Esophagus squamous epithelium (tissue), 5 donors: Measurements from ENCODE around the gene SGO1. TPM values are rescaled to one million over a fixed set of nuclear protein-coding genes. Genes with fewer than 3 reads are reported as not detected.
A peak's percentile ranks its signal among the peaks of the same experiment; 100 is the strongest.

ENCODE experiments used
- DNase-seq: peaks from one replicate; lab custom pipeline; 2025; lab: John Stamatoyannopoulos, UW
- H3K27ac ChIP-seq, 4 donors: fragments of 200-600 bp; sonication (generic); one replicate each; pipeline ENCODE4 v1.5.1; 2016 to 2019; ENCODE audit warnings: mild to moderate bottlenecking in 1 of 4
- H3K27me3 ChIP-seq, 4 donors: fragments of 200-600 bp; sonication (generic); 1 replicate in 3 of 4; 2 replicates in 1 of 4; pipeline versions ENCODE4 v1.5.1 to v1.6.0; 2017 to 2021; ENCODE audit warnings: antibody characterized with exemption in 1 of 4
- H3K36me3 ChIP-seq, 3 donors: fragments of 200-600 bp; sonication (generic); one replicate each; pipeline ENCODE4 v1.5.1; 2016 to 2019
- H3K4me1 ChIP-seq, 3 donors: fragments of 200-600 bp; sonication (generic); one replicate each; pipeline ENCODE4 v1.5.1; 2017 to 2019
- H3K4me3 ChIP-seq, 4 donors: fragments of 200-600 bp; sonication (generic); 1 replicate in 3 of 4; 2 replicates in 1 of 4; pipeline ENCODE4 v1.5.1; 2016 to 2019; ENCODE audit warnings: mild to moderate bottlenecking in 2 of 4, moderate library complexity in 1 of 4
- H3K9me3 ChIP-seq, 3 donors: fragments of 200-600 bp; sonication (generic); one replicate each; pipeline ENCODE4 v1.5.1; 2016 to 2019
- CTCF ChIP-seq, 6 experiments: fragments of 450-650 bp in 4 of 6; fragments of 200-600 bp in 2 of 6; sonication (generic) in 2 of 6; IDR thresholded peaks; one replicate each; pipeline ENCODE4 v1.5.1; 2016 to 2019; ENCODE audit warnings: antibody characterized with exemption in 6 of 6, mild to moderate bottlenecking in 4 of 6, moderate library complexity in 4 of 6
- POLR2A ChIP-seq, 4 donors: fragments of 450-650 bp; IDR thresholded peaks; one replicate each; pipeline ENCODE4 v1.6.1; 2017; ENCODE audit warnings: antibody characterized with exemption in 4 of 4, mild to moderate bottlenecking in 4 of 4, moderate library complexity in 3 of 4
- WGBS, 2 donors: methylation state at CpG; one replicate each; pipeline ENCODE4 v1.1.5; 2018; 5-methylcytosine and 5-hydroxymethylcytosine counted together
- intact Hi-C: fragments of 100-400 bp; cut with DNase I; formaldehyde crosslinking; loops from one replicate; pipeline ENCODE4 v1.15.0; 2022
- total RNA-seq, 4 donors: library from RNA; depleted of rRNA; stranded (reverse); fragments of >200 nt; gene quantifications; one replicate each; pipeline ENCODE4 v1.1.0, GENCODE V29; 2016
- donor health status: DM: yes; HTN: yes; CAD: no.

SGO1 gene
- total RNA-seq, 4 donors from 2014 or later = 1.3 to 9.8 (median 5.7) TPM

- H3K36me3 ChIP-seq = no peaks in the 10 kb centered on the region
- intact Hi-C loops = loop anchor here (10.0 kb wide), 2 partner anchors 141 to 291 kb away; partner anchors contain the start of gene KAT2B
- TF ChIP-seq POLR2A (IDR thresholded peaks at IDR 0.05) (no peak), CTCF (IDR thresholded peaks at IDR 0.05) (no peak)
- peak overlapping the region; percentile 56 to 74 (median 72) for H3K4me3 ChIP-seq
- H3K9me3 ChIP-seq = no peaks in the 10 kb centered on the region
- DNase-seq = no peak
- 2 to 4% methylated on average over 12 of the region's 12 CpGs for WGBS, 2 donors
- no peaks in the 10 kb centered on the region for H3K27me3 ChIP-seq
- H3K4me1 ChIP-seq = peaks cover 0 to 32% (median 8%) of the 10 kb centered on the region in 3 donors
- H3K27ac ChIP-seq = peak overlapping the region; percentile 87 to 96 (median 92)
These were observed 701 bp downstream of the SGO1 start for GRCh38 chr3:20185331-20185678.

- Histone ChIP-seq H3K9me3 (no peaks in the 10 kb centered on the region), H3K4me3 (no peak overlapping the region), H3K27me3 (no peaks in the 10 kb centered on the region), H3K4me1 (peaks cover 0 to 23% (median 6%) of the 10 kb centered on the region in 3 donors), H3K27ac (no peak overlapping the region), H3K36me3 (no peaks in the 10 kb centered on the region)
- TF ChIP-seq CTCF (IDR thresholded peaks at IDR 0.05) (no peak), POLR2A (IDR thresholded peaks at IDR 0.05) (no peak)
- intact Hi-C loops = loop anchor here (10.0 kb wide), 2 partner anchors 137 to 287 kb away; partner anchors contain the start of gene KAT2B
- WGBS, 2 donors = 98% methylated on average over 4 of the region's 4 CpGs
- no peak for DNase-seq
These were observed 3.8 kb downstream of the SGO1 start for GRCh38 chr3:20182206-20182605.

- intact Hi-C loops = loop anchor here (10.0 kb wide), 2 partner anchors 136 to 286 kb away; partner anchors contain the start of gene KAT2B
- WGBS, 2 donors = 81 to 84% methylated on average over 3 of the region's 3 CpGs
- peaks cover 0 to 17% (median 4%) of the 10 kb centered on the region in 3 donors for H3K4me1 ChIP-seq
- no peaks in the 10 kb centered on the region for H3K36me3 ChIP-seq
- no peaks in the 10 kb centered on the region for H3K27me3 ChIP-seq
- no peak overlapping the region for H3K27ac ChIP-seq
- no peaks in the 10 kb centered on the region for H3K9me3 ChIP-seq
- no peak for DNase-seq
- no peak for TF ChIP-seq POLR2A (IDR thresholded peaks at IDR 0.05)
- no peak for TF ChIP-seq CTCF (IDR thresholded peaks at IDR 0.05)
- no peak overlapping the region for H3K4me3 ChIP-seq
These were observed 4.7 kb downstream of the SGO1 start for GRCh38 chr3:20181276-20181675.

- TF ChIP-seq POLR2A (IDR thresholded peaks at IDR 0.05) = no peak
- no peak for TF ChIP-seq CTCF (IDR thresholded peaks at IDR 0.05)
- intact Hi-C loops = no loop called here
- Histone ChIP-seq H3K4me3 (no peak overlapping the region), H3K27ac (no peak overlapping the region), H3K36me3 (no peaks in the 10 kb centered on the region), H3K9me3 (no peaks in the 10 kb centered on the region), H3K4me1 (no peaks in the 10 kb centered on the region), H3K27me3 (no peaks in the 10 kb centered on the region)
- DNase-seq = no peak
- WGBS, 2 donors = 76 to 86% methylated on average over 4 of the region's 4 CpGs
These were observed 12.1 kb downstream of the SGO1 start for GRCh38 chr3:20173844-20174410.

- H3K36me3 ChIP-seq = peaks cover 0 to 2% (median 0%) of the 10 kb centered on the region in 3 donors
- no peak for TF ChIP-seq POLR2A (IDR thresholded peaks at IDR 0.05)
- TF ChIP-seq CTCF (IDR thresholded peaks at IDR 0.05) = no peak
- WGBS, 2 donors = 94 to 96% methylated on average over 2 of the region's 2 CpGs
- H3K9me3 ChIP-seq = no peaks in the 10 kb centered on the region
- no peak overlapping the region for H3K4me3 ChIP-seq
- no peak for DNase-seq
- no peaks in the 10 kb centered on the region for H3K27me3 ChIP-seq
- H3K4me1 ChIP-seq = no peaks in the 10 kb centered on the region
- intact Hi-C loops = no loop called here
- H3K27ac ChIP-seq = no peak overlapping the region
These were observed 24.3 kb downstream of the SGO1 start for GRCh38 chr3:20161714-20162113.
